Right ventricle myocardium superior (tissue), 1 donor: ENCODE measurements around the gene GUCY2D. TPM values are rescaled to one million over a fixed set of nuclear protein-coding genes. Genes with fewer than 3 reads are reported as not detected.
A peak's percentile ranks its signal among the peaks of the same experiment; 100 is the strongest.

ENCODE experiments used
- ATAC-seq: fragments of 200-7000 bp; cut with Tn5 transposase; one replicate; pipeline ENCODE4 v1.9.1; 2020; ENCODE audit warnings: mild to moderate bottlenecking; ENCODE audit not compliant: poor library complexity
- DNase-seq: peaks from one replicate; pipeline ENCODE4 v3.0.0-alpha.2; 2020
- intact Hi-C: fragments of 100-400 bp; cut with DNase I; formaldehyde crosslinking; loops from one replicate; pipeline ENCODE4 v1.11.2; 2022
- total RNA-seq: library from RNA; stranded (reverse); fragmentation: NEBNext Ultra II Directional; extraction: Animal tissue kit (Norgen Biotek cat#: 25700); gene quantifications from one replicate; pipeline ENCODE4 v1.2.1, GENCODE V29; 2021
- donor health status: DM: no; HTN: yes; CAD: no; lungs with severe emphysema.

Gene GUCY2D
- total RNA-seq, 1 donor from 2014 or later: not detected

DNA sequence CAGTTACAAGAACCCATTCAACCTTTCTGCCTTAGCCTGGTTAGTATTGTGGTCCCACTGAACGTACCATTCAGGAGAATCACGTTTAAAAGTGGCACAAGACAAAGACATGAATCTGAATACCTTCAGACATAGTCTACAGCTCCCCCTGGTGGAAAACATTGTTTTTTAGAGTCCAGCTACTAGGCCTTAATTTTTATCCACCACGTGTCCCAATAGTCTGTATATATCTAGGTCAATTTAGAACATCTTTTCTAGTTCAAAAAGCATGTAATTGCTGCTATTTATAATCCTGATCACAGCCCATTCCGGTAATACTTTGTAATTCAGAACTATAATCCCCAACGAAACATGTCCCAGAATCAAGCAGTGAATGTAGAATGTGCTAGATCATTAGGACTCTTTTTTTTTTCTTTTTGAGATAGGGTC lies 13.7 kb upstream of the GUCY2D start:
- ATAC-seq (peak; percentile 85), DNase-seq (no peak)
- intact Hi-C loops: loop anchor here (2.0 kb wide), 2 partner anchors 74 to 126 kb away; no protein-coding TSS in a partner anchor

DNA sequence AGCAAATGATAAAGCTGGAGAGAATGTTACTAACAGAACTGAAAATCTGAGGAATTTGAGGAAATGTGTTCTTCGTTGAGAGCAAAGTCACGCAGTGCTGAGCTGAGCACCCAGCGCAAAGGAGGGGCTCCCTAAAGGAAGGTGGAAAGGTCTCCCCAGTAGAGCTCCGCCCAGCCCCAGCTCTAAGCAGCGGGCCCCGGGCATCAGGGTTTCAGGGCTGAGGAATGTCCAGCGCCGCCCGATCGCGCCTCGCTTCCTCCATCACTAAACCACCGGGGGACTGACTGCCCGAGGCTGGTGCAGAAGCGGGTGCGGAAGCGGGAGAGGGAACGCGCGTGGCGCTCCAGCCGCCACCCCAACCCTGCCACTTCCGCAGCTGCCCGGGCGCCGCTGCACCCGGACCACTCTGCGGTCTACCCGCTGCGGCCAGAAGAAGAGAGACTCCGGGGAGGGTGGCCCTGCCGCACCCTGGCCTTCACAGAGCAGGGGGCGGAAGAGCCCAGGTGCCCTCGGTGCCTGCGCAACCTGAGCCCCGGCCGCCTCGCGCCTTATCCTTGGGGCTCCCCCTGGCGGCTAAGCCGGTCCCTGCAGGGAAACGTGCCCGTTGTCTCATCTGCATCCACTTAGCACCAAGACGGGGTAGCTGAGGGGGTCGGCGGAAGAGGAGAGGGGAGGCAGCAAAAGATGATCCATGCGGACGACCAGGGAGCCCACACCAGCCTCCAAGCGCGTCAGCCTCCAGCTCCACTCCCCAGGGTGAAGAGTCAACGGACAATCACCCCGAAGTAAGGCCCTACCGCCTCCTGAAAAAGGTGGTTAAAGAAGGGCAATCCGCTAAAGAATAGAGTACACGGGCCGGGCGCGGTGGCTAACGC lies 12.4 kb upstream of the GUCY2D start:
- DNase-seq (peak; percentile 92), ATAC-seq (peak; percentile 91)
- intact Hi-C loops: loop anchor here (2.0 to 10.0 kb wide), 3 partner anchors 75 to 245 kb away; no protein-coding TSS in a partner anchor

DNA sequence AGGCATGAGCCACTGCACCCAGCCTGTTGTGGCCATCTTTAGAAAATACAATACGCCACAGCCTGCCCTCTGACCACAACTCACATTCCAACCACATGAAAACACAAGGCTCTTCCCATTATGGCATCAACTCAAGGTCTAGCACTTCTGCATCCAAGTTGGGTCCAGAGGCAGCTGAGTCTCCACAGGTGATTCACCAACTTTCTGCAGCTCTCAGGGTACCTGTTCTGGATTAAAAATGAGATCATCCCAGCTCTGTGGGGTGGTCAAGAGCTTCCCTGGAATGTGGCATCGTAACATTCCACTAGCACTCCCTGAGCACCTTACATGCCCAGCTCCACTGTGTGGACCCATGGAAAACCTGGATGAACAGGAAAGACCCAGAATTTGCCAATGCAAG lies 9.9 kb upstream of the GUCY2D start:
- intact Hi-C loops: loop anchor here (10.0 kb wide), 1 partner anchor 248 kb away; no protein-coding TSS in a partner anchor
- ATAC-seq (no peak), DNase-seq (no peak)

DNA sequence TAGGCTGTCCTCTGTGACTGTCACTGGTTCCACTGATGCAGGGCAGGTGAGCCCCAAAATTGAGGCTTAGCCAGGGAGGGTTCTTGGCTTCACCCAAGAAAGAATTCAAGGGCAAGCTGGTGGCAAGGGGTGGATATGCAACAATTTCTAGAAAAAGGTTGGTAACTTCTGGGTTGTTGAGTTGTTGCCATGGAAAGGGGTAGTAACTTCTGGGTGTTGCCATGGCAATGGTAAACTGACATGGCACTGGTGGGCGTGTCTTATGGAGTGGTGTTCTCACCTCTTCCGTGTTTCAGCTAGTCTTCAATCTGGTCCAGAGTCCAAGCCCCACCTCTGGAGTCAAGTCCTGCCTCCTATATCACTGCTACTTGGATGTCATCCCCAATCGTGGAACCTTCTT lies 9.5 kb upstream of the GUCY2D start:
- DNase-seq: no peak
- no peak for ATAC-seq

DNA sequence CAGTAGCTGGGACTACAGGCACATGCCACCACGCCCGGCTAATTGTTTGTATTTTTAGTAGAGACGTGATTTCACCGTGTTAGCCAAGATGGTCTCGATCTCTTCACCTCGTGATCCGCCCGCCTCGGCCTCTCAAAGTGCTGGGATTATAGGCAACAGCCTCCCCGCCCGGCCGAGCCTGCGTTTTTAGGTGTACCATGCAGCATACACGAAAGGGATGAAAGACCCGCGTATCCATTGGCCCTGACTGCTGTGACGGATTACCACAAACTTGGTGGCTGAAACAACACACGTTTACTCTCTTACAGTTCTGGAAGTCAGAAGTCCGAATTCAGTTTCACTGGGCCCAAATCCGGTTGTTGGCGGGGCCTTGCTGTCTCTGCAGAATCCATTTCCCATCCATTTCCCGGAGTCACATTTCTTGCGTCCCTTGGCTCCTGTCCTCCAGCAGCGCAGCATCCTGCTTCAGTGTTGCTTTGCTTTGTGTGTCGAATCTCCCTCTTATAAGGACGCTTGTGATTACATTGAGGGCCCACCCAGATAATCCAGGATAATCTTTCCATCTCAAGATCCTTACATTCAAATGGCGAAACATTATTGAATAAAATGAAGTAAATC lies 8.3 kb upstream of the GUCY2D start:
- intact Hi-C loops: loop anchor here (10.0 kb wide), 1 partner anchor 249 kb away; no protein-coding TSS in a partner anchor
- no peak for ATAC-seq
- no peak for DNase-seq

More for the DNA sequence above, 9.5 kb upstream of the GUCY2D start:
- intact Hi-C loops: loop anchor here (10.0 kb wide), 1 partner anchor 248 kb away; no protein-coding TSS in a partner anchor

DNA sequence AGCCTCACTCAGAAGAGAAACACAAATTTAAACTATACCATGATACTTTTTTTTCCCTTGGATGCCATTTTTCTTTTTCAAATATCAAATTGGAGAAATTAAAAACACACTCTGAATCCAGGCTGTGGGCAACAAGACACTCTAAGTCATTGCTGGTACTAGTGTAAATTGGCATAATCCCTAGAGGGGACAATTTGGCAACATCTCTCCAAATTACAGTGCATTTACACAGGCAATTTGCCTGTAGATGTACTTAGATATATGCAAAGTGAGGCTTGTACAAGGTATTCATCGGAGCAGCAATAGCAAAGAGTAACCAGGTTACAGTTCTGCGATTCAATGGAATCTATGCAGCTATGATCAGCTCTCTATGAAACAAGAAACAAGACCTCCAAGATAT lies 6.7 kb upstream of the GUCY2D start:
- intact Hi-C loops: loop anchor here (10.0 kb wide), 1 partner anchor 251 kb away; no protein-coding TSS in a partner anchor
- no peak for ATAC-seq
- no peak for DNase-seq

DNA sequence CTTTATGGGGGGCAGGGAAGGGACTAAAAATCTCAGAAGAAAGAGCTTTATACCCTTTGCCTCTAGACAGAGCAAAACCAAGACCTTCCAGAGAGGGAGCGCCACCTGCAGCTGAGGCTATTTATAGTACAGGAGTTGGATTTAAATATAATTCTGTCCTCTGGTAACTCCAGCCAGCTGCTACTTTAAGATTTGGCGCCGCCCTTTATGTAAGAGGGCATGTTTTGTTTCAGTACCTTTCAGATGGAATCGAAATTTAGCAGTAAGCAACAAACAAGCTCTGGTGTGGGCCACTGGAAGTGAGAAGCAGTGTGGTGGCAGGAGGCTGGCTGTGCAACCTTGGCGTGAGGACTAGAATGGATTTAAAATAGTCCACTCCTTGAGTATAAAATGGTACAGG lies 5.2 kb upstream of the GUCY2D start:
- intact Hi-C loops: loop anchor here (10.0 kb wide), 1 partner anchor 252 kb away; no protein-coding TSS in a partner anchor
- ATAC-seq (peak; percentile 97), DNase-seq (no peak)

DNA sequence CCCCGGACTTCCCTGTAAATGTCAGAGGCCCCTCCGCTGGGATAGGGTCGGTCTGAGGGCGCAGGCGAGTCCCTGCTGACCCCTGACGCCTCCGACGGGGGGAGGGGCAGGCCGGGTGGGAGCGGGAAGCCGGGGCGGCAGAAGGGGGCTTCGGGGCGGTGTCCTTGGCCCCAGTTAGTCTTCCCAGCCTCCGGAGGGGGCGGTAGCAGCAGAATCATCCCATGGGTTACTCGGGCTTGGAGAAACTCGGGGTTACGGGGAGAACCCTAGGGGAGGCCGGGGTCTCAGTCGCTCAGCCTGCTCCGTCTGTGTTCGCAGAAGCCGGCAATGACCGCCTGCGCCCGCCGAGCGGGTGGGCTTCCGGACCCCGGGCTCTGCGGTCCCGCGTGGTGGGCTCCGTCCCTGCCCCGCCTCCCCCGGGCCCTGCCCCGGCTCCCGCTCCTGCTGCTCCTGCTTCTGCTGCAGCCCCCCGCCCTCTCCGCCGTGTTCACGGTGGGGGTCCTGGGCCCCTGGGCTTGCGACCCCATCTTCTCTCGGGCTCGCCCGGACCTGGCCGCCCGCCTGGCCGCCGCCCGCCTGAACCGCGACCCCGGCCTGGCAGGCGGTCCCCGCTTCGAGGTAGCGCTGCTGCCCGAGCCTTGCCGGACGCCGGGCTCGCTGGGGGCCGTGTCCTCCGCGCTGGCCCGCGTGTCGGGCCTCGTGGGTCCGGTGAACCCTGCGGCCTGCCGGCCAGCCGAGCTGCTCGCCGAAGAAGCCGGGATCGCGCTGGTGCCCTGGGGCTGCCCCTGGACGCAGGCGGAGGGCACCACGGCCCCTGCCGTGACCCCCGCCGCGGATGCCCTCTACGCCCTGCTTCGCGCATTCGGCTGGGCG lies 542 bp downstream of the GUCY2D start:
- ATAC-seq (peak; percentile 41), DNase-seq (no peak)
- intact Hi-C loops: no loop called here

DNA sequence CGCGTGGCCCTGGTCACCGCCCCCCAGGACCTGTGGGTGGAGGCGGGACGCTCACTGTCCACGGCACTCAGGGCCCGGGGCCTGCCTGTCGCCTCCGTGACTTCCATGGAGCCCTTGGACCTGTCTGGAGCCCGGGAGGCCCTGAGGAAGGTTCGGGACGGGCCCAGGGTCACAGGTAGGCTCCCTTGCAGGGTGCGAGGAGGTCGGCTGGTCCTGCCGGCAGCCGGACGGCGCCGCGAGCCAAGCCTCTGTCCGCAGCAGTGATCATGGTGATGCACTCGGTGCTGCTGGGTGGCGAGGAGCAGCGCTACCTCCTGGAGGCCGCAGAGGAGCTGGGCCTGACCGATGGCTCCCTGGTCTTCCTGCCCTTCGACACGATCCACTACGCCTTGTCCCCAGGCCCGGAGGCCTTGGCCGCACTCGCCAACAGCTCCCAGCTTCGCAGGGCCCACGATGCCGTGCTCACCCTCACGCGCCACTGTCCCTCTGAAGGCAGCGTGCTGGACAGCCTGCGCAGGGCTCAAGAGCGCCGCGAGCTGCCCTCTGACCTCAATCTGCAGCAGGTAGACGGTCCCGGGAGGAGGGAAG lies 1.3 kb downstream of the GUCY2D start:
- DNase-seq: no peak
- no peak for ATAC-seq
- intact Hi-C loops: no loop called here

DNA sequence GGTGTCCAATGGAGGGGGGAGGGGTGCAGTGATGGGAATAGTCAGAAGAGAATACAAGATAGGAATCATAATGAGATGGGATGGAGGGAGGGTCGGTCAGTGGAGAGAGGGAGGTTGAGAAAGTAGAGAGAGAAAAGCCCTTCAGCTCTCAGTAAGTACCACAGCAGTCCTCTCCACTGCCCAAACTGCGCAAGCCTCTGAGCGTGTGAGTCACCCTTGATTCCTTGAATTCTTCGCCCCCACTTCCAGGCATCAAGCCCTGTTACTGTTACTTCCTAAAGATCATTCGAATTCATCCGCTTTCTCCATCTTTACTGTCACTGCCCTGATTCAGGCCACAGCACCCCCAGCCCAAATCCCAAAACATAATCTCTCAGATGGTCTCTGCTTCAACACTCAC lies 2.5 kb downstream of the GUCY2D start:
- ATAC-seq: no peak
- intact Hi-C loops: no loop called here
- no peak for DNase-seq

DNA sequence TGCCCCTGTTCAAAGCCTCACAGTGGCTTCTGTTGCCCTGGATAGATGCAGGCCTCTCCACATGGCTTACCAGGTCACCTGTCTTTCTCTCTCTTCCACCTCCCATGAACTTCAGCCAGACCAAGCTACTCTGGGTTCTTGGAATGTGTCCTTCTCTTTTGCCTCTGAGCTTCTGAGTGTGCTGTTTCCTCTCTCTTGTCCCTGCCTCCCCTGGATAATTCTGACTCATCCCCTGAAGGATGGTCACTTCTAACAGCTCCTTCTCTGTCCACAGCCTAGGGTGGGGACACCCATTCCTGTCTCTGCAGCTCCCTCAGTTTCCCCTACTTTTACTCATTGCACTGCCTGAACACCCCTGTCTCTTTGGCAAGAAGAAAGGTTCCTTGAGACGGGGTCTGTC lies 2.9 kb downstream of the GUCY2D start:
- no peak for DNase-seq
- intact Hi-C loops: no loop called here

DNA sequence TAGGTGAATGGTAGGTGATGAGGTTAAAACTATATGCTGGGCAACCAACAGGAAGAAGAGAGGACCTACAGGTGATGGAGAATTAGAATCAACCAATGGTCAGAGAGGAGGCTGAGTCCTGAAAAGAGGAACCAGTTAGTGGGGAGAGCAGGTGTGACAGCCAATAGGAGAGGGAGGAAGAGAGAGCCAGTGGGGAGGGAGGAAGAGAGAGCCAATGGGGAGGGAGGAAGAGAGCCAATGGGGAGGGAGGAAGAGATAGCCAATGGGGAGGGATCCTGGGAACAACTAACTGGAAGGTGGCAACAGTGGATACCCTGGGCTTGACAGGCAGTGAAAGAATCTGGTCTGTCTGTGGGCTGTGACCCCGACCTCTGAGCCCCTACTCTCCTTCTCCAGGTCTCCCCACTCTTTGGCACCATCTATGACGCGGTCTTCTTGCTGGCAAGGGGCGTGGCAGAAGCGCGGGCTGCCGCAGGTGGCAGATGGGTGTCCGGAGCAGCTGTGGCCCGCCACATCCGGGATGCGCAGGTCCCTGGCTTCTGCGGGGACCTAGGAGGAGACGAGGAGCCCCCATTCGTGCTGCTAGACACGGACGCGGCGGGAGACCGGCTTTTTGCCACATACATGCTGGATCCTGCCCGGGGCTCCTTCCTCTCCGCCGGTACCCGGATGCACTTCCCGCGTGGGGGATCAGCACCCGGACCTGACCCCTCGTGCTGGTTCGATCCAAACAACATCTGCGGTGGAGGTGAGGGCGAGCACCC lies 3.7 kb downstream of the GUCY2D start:
- intact Hi-C loops: no loop called here
- DNase-seq (no peak), ATAC-seq (no peak)

More for the DNA sequence above, 2.9 kb downstream of the GUCY2D start:
- ATAC-seq: no peak

DNA sequence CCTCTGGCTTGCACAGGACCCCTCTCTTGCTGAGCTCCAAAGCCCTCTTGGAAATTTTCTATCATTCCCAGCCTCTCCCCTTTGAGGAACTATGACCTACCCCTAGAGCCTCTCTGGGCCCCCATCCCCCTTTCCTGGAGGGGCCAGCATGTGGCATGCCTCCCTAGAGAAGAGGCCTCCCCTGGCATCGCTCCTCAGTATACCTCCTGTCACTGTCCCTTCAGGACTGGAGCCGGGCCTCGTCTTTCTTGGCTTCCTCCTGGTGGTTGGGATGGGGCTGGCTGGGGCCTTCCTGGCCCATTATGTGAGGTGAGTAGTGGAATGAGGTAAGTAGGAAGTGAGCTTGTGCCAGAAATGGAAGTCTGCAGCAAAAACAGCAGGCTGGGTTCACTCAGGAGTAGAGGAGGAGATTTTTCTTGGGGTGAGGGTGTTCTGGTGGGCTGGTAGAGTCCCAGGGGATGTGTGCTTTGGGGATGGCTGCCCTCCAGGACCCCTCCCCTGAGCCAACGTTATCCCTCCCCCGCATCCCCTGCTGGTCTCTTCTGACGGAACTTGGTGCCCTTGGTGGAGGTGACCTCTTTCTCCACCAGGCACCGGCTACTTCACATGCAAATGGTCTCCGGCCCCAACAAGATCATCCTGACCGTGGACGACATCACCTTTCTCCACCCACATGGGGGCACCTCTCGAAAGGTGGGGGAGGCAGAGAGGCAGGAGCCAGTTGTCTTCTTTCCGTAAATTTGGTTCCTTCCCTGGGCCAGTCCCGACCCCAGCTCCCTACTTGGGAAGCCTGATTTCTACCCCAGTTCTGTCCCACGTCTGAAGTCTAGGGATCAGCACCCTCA lies 4.6 kb downstream of the GUCY2D start:
- intact Hi-C loops: no loop called here
- no peak for DNase-seq
- no peak for ATAC-seq

DNA sequence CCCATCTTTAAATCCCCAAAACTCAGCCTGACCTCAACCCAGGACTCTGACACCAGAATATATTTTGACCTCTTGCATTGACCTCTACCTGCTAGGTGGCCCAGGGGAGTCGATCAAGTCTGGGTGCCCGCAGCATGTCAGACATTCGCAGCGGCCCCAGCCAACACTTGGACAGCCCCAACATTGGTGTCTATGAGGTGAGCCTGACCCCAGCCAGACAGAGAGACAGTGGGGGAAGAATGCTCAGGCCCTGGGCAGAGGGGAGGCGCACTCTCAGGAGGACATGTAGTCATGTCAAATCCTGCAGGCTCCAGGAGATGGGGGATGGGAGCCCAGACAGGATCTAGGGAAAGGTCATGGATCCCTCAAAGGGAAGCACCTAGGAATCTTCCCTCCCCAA lies 5.4 kb downstream of the GUCY2D start:
- intact Hi-C loops: no loop called here
- ATAC-seq: no peak
- no peak for DNase-seq

DNA sequence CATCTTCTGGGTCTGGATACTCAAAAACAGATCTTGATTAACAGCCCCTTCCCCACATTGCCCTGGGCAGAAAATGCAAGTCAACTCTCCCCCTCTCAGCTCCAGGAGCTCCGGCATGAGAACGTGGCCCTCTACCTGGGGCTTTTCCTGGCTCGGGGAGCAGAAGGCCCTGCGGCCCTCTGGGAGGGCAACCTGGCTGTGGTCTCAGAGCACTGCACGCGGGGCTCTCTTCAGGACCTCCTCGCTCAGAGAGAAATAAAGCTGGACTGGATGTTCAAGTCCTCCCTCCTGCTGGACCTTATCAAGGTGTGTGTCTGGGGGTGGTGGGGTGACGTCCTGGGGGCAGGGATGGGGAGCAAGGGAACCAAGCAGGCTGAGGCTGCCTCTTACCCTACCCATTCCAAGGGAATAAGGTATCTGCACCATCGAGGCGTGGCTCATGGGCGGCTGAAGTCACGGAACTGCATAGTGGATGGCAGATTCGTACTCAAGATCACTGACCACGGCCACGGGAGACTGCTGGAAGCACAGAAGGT lies 9.7 kb downstream of the GUCY2D start:
- DNase-seq: no peak
- ATAC-seq: no peak

DNA sequence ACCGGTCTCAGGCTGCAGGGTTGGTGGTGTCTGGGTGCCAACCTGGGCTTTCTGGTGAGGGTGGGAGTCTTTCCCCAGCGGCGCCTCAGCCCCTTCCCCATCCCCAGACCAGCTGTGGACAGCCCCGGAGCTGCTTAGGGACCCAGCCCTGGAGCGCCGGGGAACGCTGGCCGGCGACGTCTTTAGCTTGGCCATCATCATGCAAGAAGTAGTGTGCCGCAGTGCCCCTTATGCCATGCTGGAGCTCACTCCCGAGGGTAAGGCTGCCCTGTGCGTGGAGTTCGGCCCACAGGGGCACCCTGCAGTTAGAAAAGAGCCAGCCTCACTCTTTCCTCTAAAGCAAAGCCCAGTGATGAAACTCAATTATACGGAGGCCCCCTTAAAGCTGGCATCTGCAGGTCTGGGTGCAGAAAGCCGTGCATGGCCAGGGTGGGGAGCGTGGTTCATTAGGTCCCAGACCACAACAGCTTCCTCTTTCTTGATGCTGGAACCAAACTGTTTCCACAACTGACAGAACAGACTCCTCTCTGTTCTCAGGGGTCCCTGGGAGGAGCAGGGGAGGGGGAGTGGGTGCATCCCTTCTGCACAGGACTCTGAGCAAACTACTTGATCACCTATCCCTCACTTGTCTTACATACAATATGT lies 10.7 kb downstream of the GUCY2D start:
- no peak for DNase-seq
- intact Hi-C loops: no loop called here

More for the DNA sequence above, 9.7 kb downstream of the GUCY2D start:
- intact Hi-C loops: no loop called here

More for the DNA sequence above, 10.7 kb downstream of the GUCY2D start:
- no peak for ATAC-seq
